ENCODE results near the gene VASN.

DNA sequence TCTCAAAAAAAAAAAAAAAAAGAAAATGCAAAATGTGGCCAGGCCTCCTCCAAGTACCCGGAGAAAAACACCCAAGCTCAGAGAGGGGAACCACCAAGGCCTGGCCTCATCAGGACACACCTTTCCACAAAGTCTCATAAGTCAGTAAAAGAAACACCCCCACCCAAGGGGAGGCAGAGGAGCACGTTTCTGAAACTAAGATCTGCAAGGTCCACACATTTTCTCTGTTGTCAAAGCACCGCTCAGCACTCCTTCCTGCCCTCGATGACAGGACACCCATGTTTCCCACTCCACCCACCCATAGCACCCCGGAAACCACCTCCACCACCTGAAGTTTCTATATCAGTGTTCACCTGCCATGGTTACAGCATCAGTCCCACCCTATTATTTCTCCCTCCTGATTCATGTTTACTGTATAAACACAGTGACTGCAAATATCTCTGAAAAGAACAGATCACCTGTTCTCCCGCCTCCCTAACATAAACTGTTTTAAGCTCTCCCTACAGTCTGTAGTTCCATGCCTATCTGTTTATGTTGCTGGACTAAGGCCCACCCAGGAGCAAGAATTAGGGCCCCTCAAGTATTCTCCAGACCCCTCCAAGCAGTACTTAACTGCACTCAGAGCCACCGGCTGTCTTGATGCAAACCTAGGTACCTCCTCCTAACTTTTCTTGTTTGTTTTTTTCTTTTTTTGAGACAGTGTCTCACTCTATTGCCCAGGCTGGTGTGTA lies 42.7 kb downstream of the VASN start:
- no peak for TF ChIP-seq EZH2phosphoT487 (IDR thresholded peaks at IDR 0.05; ENCODE audit: borderline replicate concordance, low read length)
- TF ChIP-seq, protein P1, sequence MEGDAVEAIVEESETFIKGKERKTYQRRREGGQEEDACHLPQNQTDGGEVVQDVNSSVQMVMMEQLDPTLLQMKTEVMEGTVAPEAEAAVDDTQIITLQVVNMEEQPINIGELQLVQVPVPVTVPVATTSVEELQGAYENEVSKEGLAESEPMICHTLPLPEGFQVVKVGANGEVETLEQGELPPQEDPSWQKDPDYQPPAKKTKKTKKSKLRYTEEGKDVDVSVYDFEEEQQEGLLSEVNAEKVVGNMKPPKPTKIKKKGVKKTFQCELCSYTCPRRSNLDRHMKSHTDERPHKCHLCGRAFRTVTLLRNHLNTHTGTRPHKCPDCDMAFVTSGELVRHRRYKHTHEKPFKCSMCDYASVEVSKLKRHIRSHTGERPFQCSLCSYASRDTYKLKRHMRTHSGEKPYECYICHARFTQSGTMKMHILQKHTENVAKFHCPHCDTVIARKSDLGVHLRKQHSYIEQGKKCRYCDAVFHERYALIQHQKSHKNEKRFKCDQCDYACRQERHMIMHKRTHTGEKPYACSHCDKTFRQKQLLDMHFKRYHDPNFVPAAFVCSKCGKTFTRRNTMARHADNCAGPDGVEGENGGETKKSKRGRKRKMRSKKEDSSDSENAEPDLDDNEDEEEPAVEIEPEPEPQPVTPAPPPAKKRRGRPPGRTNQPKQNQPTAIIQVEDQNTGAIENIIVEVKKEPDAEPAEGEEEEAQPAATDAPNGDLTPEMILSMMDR (IDR thresholded peaks at IDR 0.05; ENCODE audit: low read depth, low read length, poor library complexity, severe bottlenecking), result no peak

Measured in DOHH2 (cell line).